C4-2B (cell line): Measurements from ENCODE around the gene GRP.

Experiments
- CTCF ChIP-seq: fragments of 450-650 bp; conservative IDR thresholded peaks from 2 replicates; pipeline ENCODE4 v1.5.1; 2017; ENCODE audit warnings: mild to moderate bottlenecking
- ZFX ChIP-seq: fragments of 450-650 bp; IDR thresholded peaks from 2 replicates; pipeline ENCODE4 v1.6.1; 2017

GRCh38 chr18:59233017-59233410, 13.1 kb downstream of the GRP start:
- no peak for TF ChIP-seq CTCF
- no peak for TF ChIP-seq ZFX
